GM23248 (cell line): ENCODE measurements around the gene GPRIN2.
"Not testable (repeated sequence)": the region's sequence is repeated elsewhere in the genome, so short reads cannot be mapped to it uniquely, and the experiment has no call there.

Experiments
- EZH2 ChIP-seq: fragments of 200-600 bp; sonication (generic); IDR thresholded peaks from 2 replicates; pipeline ENCODE4 v1.6.1; 2018; ENCODE audit warnings: antibody characterized with exemption, mild to moderate bottlenecking; ENCODE audit not compliant: insufficient read depth, poor library complexity, severe bottlenecking
- EZH2phosphoT487 ChIP-seq: fragments of 200-600 bp; sonication (generic); IDR thresholded peaks from 2 replicates; pipeline ENCODE4 v1.6.1; 2018; ENCODE audit warnings: antibody characterized with exemption, moderate library complexity, mild to moderate bottlenecking, low read depth; ENCODE audit not compliant: insufficient read depth

DNA sequence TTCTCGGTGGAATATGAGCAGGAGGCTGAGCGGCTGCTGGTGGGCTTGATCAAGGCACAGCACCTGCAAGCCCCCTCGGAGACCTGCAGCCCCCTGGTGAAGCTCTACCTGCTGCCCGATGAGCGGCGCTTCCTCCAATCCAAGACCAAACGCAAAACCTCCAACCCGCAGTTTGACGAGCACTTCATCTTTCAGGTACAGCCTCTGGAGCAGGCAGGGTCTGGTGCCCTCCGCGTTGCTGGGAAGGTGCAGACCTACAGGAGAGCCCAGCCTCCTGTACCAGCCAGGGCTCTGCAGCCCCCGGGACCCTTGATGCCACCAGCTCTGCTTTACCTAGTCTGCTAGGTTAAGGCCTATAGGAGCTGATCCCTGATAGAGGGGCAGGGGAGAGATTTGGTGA, 25.5 kb upstream of the GPRIN2 start:
- TF ChIP-seq EZH2, EZH2phosphoT487: not testable (repeated sequence)
